Keratinocyte (primary cell): Measurements from ENCODE around the gene MICAL3. TPM values are rescaled to one million over a fixed set of nuclear protein-coding genes. Genes with fewer than 3 reads are reported as not detected.

Experiments used
- DNase-seq: peaks from one replicate; pipeline ENCODE4 v3.0.0-alpha.2; 2011; ENCODE audit warnings: low read depth, missing footprints, low spot score
- FAIRE-seq: peaks from 2 replicates; lab custom pipeline; 2011; peaks lifted over from hg19 to GRCh38; lab: Jason Lieb, UNC
- H2AFZ ChIP-seq: 2 replicates; pipeline ENCODE4 v1.6.0; 2012; ENCODE audit warnings: low read length, control low read depth, inconsistent platforms; ENCODE audit not compliant: control insufficient read depth
- H3K27ac ChIP-seq: 2 replicates; pipeline ENCODE4 v1.5.1; 2011; ENCODE audit warnings: low read length; ENCODE audit not compliant: control insufficient read depth, insufficient read depth
- H3K27me3 ChIP-seq: 3 replicates; pipeline ENCODE4 v1.6.0; 2011; ENCODE audit warnings: low read length; ENCODE audit not compliant: control insufficient read depth, insufficient read depth; ENCODE audit errors: extremely low read depth
- H3K36me3 ChIP-seq, 2 experiments: 2 replicates in 1 of 2; 3 replicates in 1 of 2; pipeline ENCODE4 v1.5.1; 2011; ENCODE audit warnings: low read length in 2 of 2, mild to moderate bottlenecking in 1 of 2; ENCODE audit not compliant: control insufficient read depth in 2 of 2, insufficient read depth in 2 of 2; ENCODE audit errors: extremely low read depth in 1 of 2
- H3K4me1 ChIP-seq: 3 replicates; pipeline ENCODE4 v1.5.1; 2011; ENCODE audit warnings: low read length; ENCODE audit not compliant: control insufficient read depth, insufficient read depth; ENCODE audit errors: extremely low read depth
- H3K4me2 ChIP-seq: 3 replicates; pipeline ENCODE4 v1.6.0; 2011; ENCODE audit warnings: low read depth, low read length; ENCODE audit not compliant: control insufficient read depth, insufficient read depth; ENCODE audit errors: extremely low read depth
- H3K4me3 ChIP-seq, 3 experiments: fragments of 200-600 bp in 1 of 3; sonication (generic) in 1 of 3; 2 replicates in 2 of 3; 3 replicates in 1 of 3; pipeline ENCODE4 v1.5.1; 2011 to 2016; ENCODE audit warnings: low read length in 3 of 3, mild to moderate bottlenecking in 3 of 3, control low read depth in 2 of 3, inconsistent platforms in 1 of 3, low read depth in 1 of 3, mixed read lengths in 1 of 3, mixed run types in 1 of 3, moderate library complexity in 1 of 3; ENCODE audit not compliant: control insufficient read depth in 2 of 3, insufficient read depth in 2 of 3; ENCODE audit errors: extremely low read depth in 1 of 3
- H3K79me2 ChIP-seq: 2 replicates; pipeline ENCODE4 v1.6.0; 2012; ENCODE audit warnings: low read length; ENCODE audit not compliant: control insufficient read depth, insufficient read depth
- H3K9ac ChIP-seq: 3 replicates; pipeline ENCODE4 v1.6.0; 2011; ENCODE audit warnings: low read length; ENCODE audit not compliant: control insufficient read depth, insufficient read depth; ENCODE audit errors: extremely low read depth
- H3K9me1 ChIP-seq: 3 replicates; pipeline ENCODE4 v1.6.0; 2011; ENCODE audit warnings: low read length; ENCODE audit not compliant: control insufficient read depth, insufficient read depth; ENCODE audit errors: extremely low read depth
- H3K9me3 ChIP-seq: 2 replicates; pipeline ENCODE4 v1.5.1; 2012; ENCODE audit warnings: low read depth, low read length; ENCODE audit not compliant: control insufficient read depth
- H4K20me1 ChIP-seq: 3 replicates; pipeline ENCODE4 v1.6.0; 2011; ENCODE audit warnings: low read length; ENCODE audit not compliant: control insufficient read depth, insufficient read depth; ENCODE audit errors: extremely low read depth
- EZH2 ChIP-seq: IDR thresholded peaks from one replicate; pipeline ENCODE4 v1.6.1; 2012; ENCODE audit warnings: inconsistent platforms, mild to moderate bottlenecking, low read length, moderate library complexity
- dilution Hi-C: fragments of 300-500 bp; cut with MboI; formaldehyde crosslinking; loops from one replicate; pipeline ENCODE4 v1.7.0; 2020; ENCODE audit warnings: low sequenced_read_pairs; ENCODE audit not compliant: extremely low pct_ligation_motif_present
- polyA plus RNA-seq, 5 experiments: library from polyadenylated mRNA; depleted of rRNA in 3 of 5; stranded (reverse) in 3 of 5; stranded (forward) in 1 of 5; unstranded in 1 of 5; fragments of >200 nt; gene quantifications; 1 replicate in 1 of 5; 2 replicates in 3 of 5; 3 replicates in 1 of 5; pipeline versions ENCODE4 v1.2.1 to v1.2.3, GENCODE V29; 2011 to 2012; ENCODE audit warnings: missing spikeins in 2 of 5, low read depth in 1 of 5, low replicate concordance in 1 of 5
- TF ChIP-seq, protein P1 (sequence below), 3 experiments: IDR thresholded peaks in 1 of 3; conservative IDR thresholded peaks in 1 of 3; optimal IDR thresholded peaks in 1 of 3; 2 replicates in 2 of 3; 3 replicates in 1 of 3; pipeline versions ENCODE3 to v1.5.1; 2011; ENCODE audit warnings: low read length in 3 of 3, mild to moderate bottlenecking in 3 of 3, moderate library complexity in 2 of 3, control low read depth in 1 of 3, inconsistent platforms in 1 of 3; ENCODE audit not compliant: insufficient read depth in 2 of 3; ENCODE audit errors: extremely low read depth in 1 of 3

Gene MICAL3
- polyA plus RNA-seq, 1 donor (not counting 4 experiments of a cell fraction or from before 2014, with no cell fraction given) = 27.9 TPM

DNA sequence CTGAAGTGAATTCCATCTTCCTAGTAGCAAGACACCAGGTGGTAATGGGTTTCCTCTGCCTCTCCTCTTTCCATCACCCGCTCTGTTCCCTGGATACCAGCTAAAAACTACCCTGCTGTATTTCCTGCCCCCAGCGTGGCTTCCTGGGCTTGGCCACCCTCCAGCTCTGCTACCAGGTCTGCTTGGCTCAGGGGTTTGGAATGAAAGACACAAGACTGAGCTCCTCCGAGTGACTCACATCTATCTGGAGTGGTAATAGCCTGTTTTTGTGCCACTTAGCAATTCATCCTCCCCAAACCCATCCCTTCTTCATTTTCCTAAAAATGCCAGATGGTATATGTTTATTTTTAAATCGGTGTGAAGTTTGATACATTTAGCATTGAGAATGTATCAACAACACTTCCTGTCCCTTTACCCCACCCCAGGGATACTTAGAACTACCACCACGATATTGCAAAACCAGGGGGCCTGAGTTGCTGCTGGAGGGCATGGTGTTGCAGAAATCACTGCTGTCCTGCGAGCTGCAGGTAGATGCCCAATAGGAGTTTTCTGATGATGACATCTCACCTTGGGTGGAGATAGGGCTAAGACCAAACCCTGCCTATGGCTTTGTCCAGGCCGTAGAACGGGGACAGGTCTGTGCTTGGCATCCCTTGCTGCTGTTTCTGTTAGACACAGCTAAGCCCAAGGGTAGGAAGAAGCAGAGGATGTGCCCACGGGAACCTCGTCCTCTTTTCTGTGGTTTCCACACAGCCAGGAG is 7.5 kb upstream of the MICAL3 start:
- TF ChIP-seq, protein P1, sequence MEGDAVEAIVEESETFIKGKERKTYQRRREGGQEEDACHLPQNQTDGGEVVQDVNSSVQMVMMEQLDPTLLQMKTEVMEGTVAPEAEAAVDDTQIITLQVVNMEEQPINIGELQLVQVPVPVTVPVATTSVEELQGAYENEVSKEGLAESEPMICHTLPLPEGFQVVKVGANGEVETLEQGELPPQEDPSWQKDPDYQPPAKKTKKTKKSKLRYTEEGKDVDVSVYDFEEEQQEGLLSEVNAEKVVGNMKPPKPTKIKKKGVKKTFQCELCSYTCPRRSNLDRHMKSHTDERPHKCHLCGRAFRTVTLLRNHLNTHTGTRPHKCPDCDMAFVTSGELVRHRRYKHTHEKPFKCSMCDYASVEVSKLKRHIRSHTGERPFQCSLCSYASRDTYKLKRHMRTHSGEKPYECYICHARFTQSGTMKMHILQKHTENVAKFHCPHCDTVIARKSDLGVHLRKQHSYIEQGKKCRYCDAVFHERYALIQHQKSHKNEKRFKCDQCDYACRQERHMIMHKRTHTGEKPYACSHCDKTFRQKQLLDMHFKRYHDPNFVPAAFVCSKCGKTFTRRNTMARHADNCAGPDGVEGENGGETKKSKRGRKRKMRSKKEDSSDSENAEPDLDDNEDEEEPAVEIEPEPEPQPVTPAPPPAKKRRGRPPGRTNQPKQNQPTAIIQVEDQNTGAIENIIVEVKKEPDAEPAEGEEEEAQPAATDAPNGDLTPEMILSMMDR (optimal IDR thresholded peaks at IDR 0.05 in 1 of 3, IDR thresholded peaks at IDR 0.05 in 1 of 3, conservative IDR thresholded peaks at IDR 0.05 in 1 of 3; ENCODE audit: extremely low read depth in 1 of 3, insufficient read depth in 2 of 3, low read length in 3 of 3) = no peak
- TF ChIP-seq EZH2 = no peak
- Histone ChIP-seq H3K9ac (peak overlapping the region; percentile 84), H3K27ac (peak overlapping the region; percentile 99), H3K27me3 (no peaks in the 10 kb centered on the region), H3K4me2 (peak overlapping the region; percentile 95), H3K9me1 (no peaks in the 10 kb centered on the region), H3K4me1 (peaks cover 51% of the 10 kb centered on the region), H3K79me2 (no peaks in the 10 kb centered on the region), H3K36me3 (no peaks in the 10 kb centered on the region), H2AFZ (peak overlapping the region; percentile 37), H3K9me3 (no peaks in the 10 kb centered on the region), H3K4me3 (peak overlapping the region in 2 of 3 experiments; percentile 51 to 66), H4K20me1 (no peaks in the 10 kb centered on the region)
- DNase-seq (peak; percentile 92), FAIRE-seq (peak; percentile 100)
- dilution Hi-C loops = no loop called here

DNA sequence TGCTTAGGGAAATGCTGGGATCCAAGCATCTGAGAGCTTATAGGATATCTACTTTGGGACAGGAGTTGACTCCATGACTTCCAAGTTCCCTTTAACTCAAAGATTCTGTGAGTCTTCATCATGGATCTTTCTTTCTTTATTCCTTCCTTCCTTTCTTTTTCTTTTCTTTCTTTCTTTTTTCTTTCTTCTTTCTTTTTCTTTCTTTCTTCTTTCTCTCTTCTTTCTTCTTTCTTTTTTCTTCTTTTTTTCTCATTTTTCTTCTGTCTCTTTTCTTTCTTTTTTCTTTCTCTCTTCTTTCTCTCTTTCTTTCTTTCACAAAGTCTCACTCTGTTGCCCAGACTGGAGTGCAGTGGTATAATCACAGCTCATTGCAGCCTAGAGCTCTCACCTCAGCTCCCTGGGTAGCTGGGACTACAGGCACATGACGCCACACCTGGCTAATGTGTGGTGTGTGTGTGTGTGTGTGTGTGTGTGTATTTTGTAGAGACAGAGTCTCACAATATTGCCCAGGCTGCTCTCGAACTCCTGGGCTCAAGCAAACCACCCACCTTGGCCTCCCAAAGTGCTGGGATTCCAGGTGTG is 5.4 kb upstream of the MICAL3 start:
- Histone ChIP-seq H3K9ac (no peak overlapping the region), H3K4me3 (no peak overlapping the region), H3K27me3 (no peaks in the 10 kb centered on the region), H3K9me3 (no peaks in the 10 kb centered on the region), H3K36me3 (no peaks in the 10 kb centered on the region), H3K9me1 (no peaks in the 10 kb centered on the region), H3K79me2 (no peaks in the 10 kb centered on the region), H4K20me1 (no peaks in the 10 kb centered on the region), H3K4me1 (peaks cover 47% of the 10 kb centered on the region), H3K4me2 (no peak overlapping the region), H2AFZ (no peak overlapping the region), H3K27ac (no peak overlapping the region)
- FAIRE-seq (no peak), DNase-seq (no peak)
- dilution Hi-C loops = no loop called here
- TF ChIP-seq, protein P1 (optimal IDR thresholded peaks at IDR 0.05 in 1 of 3, IDR thresholded peaks at IDR 0.05 in 1 of 3, conservative IDR thresholded peaks at IDR 0.05 in 1 of 3; ENCODE audit: extremely low read depth in 1 of 3, insufficient read depth in 2 of 3, low read length in 3 of 3) = no peak
- no peak for TF ChIP-seq EZH2
